Stimulated activated CD8-positive, alpha-beta memory T cell treated with anti-CD3 and anti-CD28 coated beads, Interleukin-12 subunit alpha, Interleukin-12 subunit beta, amount 100 ng/mL, for 4 hours (primary cell): ENCODE results near the gene MISP3.

ENCODE experiments used
- DNase-seq: peaks from one replicate; pipeline ENCODE4 v3.0.0-alpha.2; 2020; ENCODE audit warnings: low read depth

The MISP3 gene

GRCh38 chr19:14080887-14081796 lies 8.6 kb downstream of the MISP3 start:
- peak; percentile 98 for DNase-seq

- no peak for DNase-seq
These were observed 9.4 kb downstream of the MISP3 start for GRCh38 chr19:14081797-14082674.

- DNase-seq: no peak
These were observed 10.0 kb downstream of the MISP3 start for GRCh38 chr19:14082675-14082960.

- no peak for DNase-seq
These were observed 12.9 kb downstream of the MISP3 start, which contains the start of gene C19orf67 for GRCh38 chr19:14085309-14085995. C19orf67 (minus strand) TSS chr19:14085783; CDS start chr19:14085627, 156 bp downstream.

- DNase-seq: no peak
These were observed 13.5 kb downstream of the MISP3 start for GRCh38 chr19:14086098-14086497.

- DNase-seq: no peak
These were observed 16.2 kb downstream of the MISP3 start for GRCh38 chr19:14088634-14089411.

- no peak for DNase-seq
These were observed 16.8 kb downstream of the MISP3 start for GRCh38 chr19:14089412-14089661.

GRCh38 chr19:14089662-14090508 lies 17.3 kb downstream of the MISP3 start:
- DNase-seq: peak; percentile 29

GRCh38 chr19:14090509-14091080 lies 18.0 kb downstream of the MISP3 start, which contains the start of gene SAMD1:
SAMD1 (minus strand) TSS chr19:14090751.
- peak; percentile 82 for DNase-seq

- peak; percentile 48 for DNase-seq
These were observed 18.7 kb downstream of the MISP3 start for GRCh38 chr19:14091081-14091812.

GRCh38 chr19:14091813-14092462 lies 19.4 kb downstream of the MISP3 start:
- DNase-seq: peak; percentile 33

- no peak for DNase-seq
These were observed 20.7 kb downstream of the MISP3 start for GRCh38 chr19:14093117-14093823.

GRCh38 chr19:14094854-14095253 lies 22.3 kb downstream of the MISP3 start:
- DNase-seq: no peak

GRCh38 chr19:14096272-14096992 lies 23.8 kb downstream of the MISP3 start:
- no peak for DNase-seq

GRCh38 chr19:14097532-14098151 lies 25.1 kb downstream of the MISP3 start:
- no peak for DNase-seq

- DNase-seq: no peak
These were observed 28.5 kb downstream of the MISP3 start for GRCh38 chr19:14101003-14101545.

- DNase-seq: no peak
These were observed 29.6 kb downstream of the MISP3 start for GRCh38 chr19:14102102-14102696.
